HAP-1 (cell line): ENCODE measurements around the gene ZBTB5.

Experiments
- DNase-seq, 2 experiments: peaks; one replicate each; pipeline ENCODE4 v3.0.0-alpha.2; 2016 to 2020; ENCODE audit warnings: low spot score in 2 of 2
- H3K27me3 ChIP-seq: fragments of 250-450 bp; sonication (Bioruptor Pico); 2 replicates; pipeline ENCODE4 v1.5.1; 2020; ENCODE audit warnings: low read depth, mild to moderate bottlenecking, moderate library complexity
- H3K36me3 ChIP-seq: fragments of 250-450 bp; sonication (Bioruptor Pico); replicated peaks from 2 replicates; pipeline ENCODE4 v1.5.1; 2020; ENCODE audit warnings: mild to moderate bottlenecking
- H3K4me1 ChIP-seq: fragments of 250-450 bp; sonication (Bioruptor Pico); 2 replicates; pipeline ENCODE4 v1.5.1; 2020; ENCODE audit warnings: mild to moderate bottlenecking
- H3K4me3 ChIP-seq: fragments of 250-450 bp; sonication (Bioruptor Pico); 2 replicates; pipeline ENCODE4 v1.5.1; 2020; ENCODE audit warnings: mild to moderate bottlenecking, moderate library complexity
- H3K9me3 ChIP-seq: fragments of 250-450 bp; sonication (Bioruptor Pico); 2 replicates; pipeline ENCODE4 v1.5.1; 2020; ENCODE audit warnings: mild to moderate bottlenecking, moderate library complexity
- in situ Hi-C: fragments of 300-500 bp; cut with MboI; formaldehyde crosslinking; loops from 3 replicates; pipeline ENCODE4 v1.14.3; 2020; ENCODE audit warnings: low sequenced_read_pairs, inconsistent platforms, mixed read lengths

Gene ZBTB5

GRCh38 chr9:37420271-37421215 is 44.7 kb downstream of the ZBTB5 start:
- H3K9me3 ChIP-seq: no peaks in the 10 kb centered on the region
- H3K27me3 ChIP-seq: no peaks in the 10 kb centered on the region
- no peak overlapping the region for H3K4me3 ChIP-seq
- DNase-seq: no peak
- H3K36me3 ChIP-seq: peaks cover 16% of the 10 kb centered on the region
- peaks cover 20% of the 10 kb centered on the region for H3K4me1 ChIP-seq
- in situ Hi-C loops: no loop called here

GRCh38 chr9:37419204-37419603 is 46.0 kb downstream of the ZBTB5 start:
- no peak for DNase-seq
- in situ Hi-C loops: no loop called here
- H3K4me1 ChIP-seq: peaks cover 30% of the 10 kb centered on the region

GRCh38 chr9:37417857-37418618 is 47.2 kb downstream of the ZBTB5 start:
- no peak overlapping the region for H3K4me3 ChIP-seq
- H3K27me3 ChIP-seq: no peaks in the 10 kb centered on the region
- DNase-seq: no peak
- H3K9me3 ChIP-seq: no peaks in the 10 kb centered on the region
- H3K4me1 ChIP-seq: peaks cover 25% of the 10 kb centered on the region
- in situ Hi-C loops: no loop called here
- no peaks in the 10 kb centered on the region for H3K36me3 ChIP-seq

More at GRCh38 chr9:37419204-37419603, 46.0 kb downstream of the ZBTB5 start:
- Histone ChIP-seq H3K27me3 (no peaks in the 10 kb centered on the region), H3K9me3 (no peaks in the 10 kb centered on the region), H3K4me3 (no peak overlapping the region), H3K36me3 (peaks cover 3% of the 10 kb centered on the region)

- no peak for DNase-seq
- H3K4me1 ChIP-seq: peaks cover 25% of the 10 kb centered on the region
- in situ Hi-C loops: no loop called here
Measured at GRCh38 chr9:37417252-37417803, 47.9 kb downstream of the ZBTB5 start.

GRCh38 chr9:37415011-37415719 is 50.1 kb downstream of the ZBTB5 start:
- no peaks in the 10 kb centered on the region for H3K9me3 ChIP-seq
- in situ Hi-C loops: no loop called here
- no peaks in the 10 kb centered on the region for H3K36me3 ChIP-seq
- DNase-seq: peak; percentile 66 to 89
- no peak overlapping the region for H3K4me3 ChIP-seq
- H3K27me3 ChIP-seq: no peaks in the 10 kb centered on the region
- peaks cover 16% of the 10 kb centered on the region for H3K4me1 ChIP-seq

More at GRCh38 chr9:37417252-37417803, 47.9 kb downstream of the ZBTB5 start:
- Histone ChIP-seq H3K27me3 (no peaks in the 10 kb centered on the region), H3K4me3 (no peak overlapping the region), H3K36me3 (no peaks in the 10 kb centered on the region), H3K9me3 (no peaks in the 10 kb centered on the region)

GRCh38 chr9:37414503-37414943 is 50.7 kb downstream of the ZBTB5 start:
- Histone ChIP-seq H3K4me1 (peaks cover 16% of the 10 kb centered on the region), H3K4me3 (no peak overlapping the region), H3K36me3 (no peaks in the 10 kb centered on the region), H3K9me3 (no peaks in the 10 kb centered on the region), H3K27me3 (no peaks in the 10 kb centered on the region)
- no peak for DNase-seq
- in situ Hi-C loops: no loop called here

GRCh38 chr9:37413311-37413710 is 51.9 kb downstream of the ZBTB5 start:
- DNase-seq: no peak
- no peaks in the 10 kb centered on the region for H3K36me3 ChIP-seq
- no peak overlapping the region for H3K4me3 ChIP-seq
- no peaks in the 10 kb centered on the region for H3K27me3 ChIP-seq
- in situ Hi-C loops: no loop called here
- H3K4me1 ChIP-seq: peaks cover 16% of the 10 kb centered on the region
- H3K9me3 ChIP-seq: no peaks in the 10 kb centered on the region

GRCh38 chr9:37412431-37413151 is 52.7 kb downstream of the ZBTB5 start:
- DNase-seq: no peak
- H3K36me3 ChIP-seq: no peaks in the 10 kb centered on the region
- no peak overlapping the region for H3K4me3 ChIP-seq
- peaks cover 16% of the 10 kb centered on the region for H3K4me1 ChIP-seq
- in situ Hi-C loops: no loop called here
- no peaks in the 10 kb centered on the region for H3K9me3 ChIP-seq
- no peaks in the 10 kb centered on the region for H3K27me3 ChIP-seq

- Histone ChIP-seq H3K36me3 (no peaks in the 10 kb centered on the region), H3K27me3 (no peaks in the 10 kb centered on the region), H3K4me1 (peaks cover 14% of the 10 kb centered on the region), H3K4me3 (no peak overlapping the region), H3K9me3 (no peaks in the 10 kb centered on the region)
- in situ Hi-C loops: no loop called here
- peak in 1 of 2 experiments; percentile 38 for DNase-seq
Measured at GRCh38 chr9:37410969-37411785, 54.1 kb downstream of the ZBTB5 start.

GRCh38 chr9:37410354-37410861 is 54.8 kb downstream of the ZBTB5 start:
- no peak for DNase-seq
- Histone ChIP-seq H3K4me3 (no peak overlapping the region), H3K4me1 (peaks cover 9% of the 10 kb centered on the region), H3K9me3 (no peaks in the 10 kb centered on the region), H3K27me3 (no peaks in the 10 kb centered on the region), H3K36me3 (no peaks in the 10 kb centered on the region)
- in situ Hi-C loops: no loop called here

GRCh38 chr9:37408933-37409710 is 56.1 kb downstream of the ZBTB5 start:
- Histone ChIP-seq H3K36me3 (no peaks in the 10 kb centered on the region), H3K4me3 (no peak overlapping the region), H3K9me3 (no peaks in the 10 kb centered on the region), H3K27me3 (no peaks in the 10 kb centered on the region), H3K4me1 (no peaks in the 10 kb centered on the region)
- in situ Hi-C loops: no loop called here
- no peak for DNase-seq
